RWPE2 (cell line): ENCODE measurements around the gene AK8.

Experiments used
- ATAC-seq: fragments of 200-7000 bp; cut with Tn5 transposase; 3 replicates; pipeline ENCODE4 v1.9.1; 2021; ENCODE audit warnings: low read depth
- DNase-seq: peaks from one replicate; pipeline ENCODE4 v3.0.0-alpha.2; 2020; ENCODE audit warnings: low spot score
- H3K27ac ChIP-seq: fragments of 450-650 bp; 2 replicates; pipeline ENCODE4 v1.5.1; 2017; ENCODE audit warnings: mild to moderate bottlenecking; ENCODE audit not compliant: poor library complexity, severe bottlenecking
- H3K27me3 ChIP-seq: fragments of 250-450 bp; sonication (Bioruptor Pico); 2 replicates; pipeline ENCODE4 v1.5.1; 2021; ENCODE audit warnings: mild to moderate bottlenecking, moderate library complexity; ENCODE audit not compliant: insufficient read depth, poor library complexity, severe bottlenecking
- H3K36me3 ChIP-seq: fragments of 250-450 bp; sonication (Bioruptor Pico); 2 replicates; pipeline ENCODE4 v1.5.1; 2020; ENCODE audit warnings: low read depth, mild to moderate bottlenecking, moderate library complexity
- H3K4me1 ChIP-seq: fragments of 250-450 bp; sonication (Bioruptor Pico); 2 replicates; pipeline ENCODE4 v1.5.1; 2021; ENCODE audit warnings: mild to moderate bottlenecking, moderate library complexity; ENCODE audit not compliant: insufficient read depth, poor library complexity, severe bottlenecking
- H3K4me3 ChIP-seq: fragments of 250-450 bp; sonication (Bioruptor Pico); 2 replicates; pipeline ENCODE4 v1.5.1; 2021; ENCODE audit warnings: mild to moderate bottlenecking, moderate library complexity; ENCODE audit not compliant: severe bottlenecking
- H3K9me3 ChIP-seq: fragments of 250-450 bp; sonication (Bioruptor Pico); 2 replicates; pipeline ENCODE4 v1.5.1; 2021; ENCODE audit warnings: mild to moderate bottlenecking, moderate library complexity; ENCODE audit not compliant: severe bottlenecking
- CTCF ChIP-seq: fragments of 450-650 bp; IDR thresholded peaks from one replicate; pipeline ENCODE4 v1.5.1; 2017; ENCODE audit warnings: mild to moderate bottlenecking, moderate library complexity; ENCODE audit not compliant: poor library complexity, severe bottlenecking

AK8 gene

DNA sequence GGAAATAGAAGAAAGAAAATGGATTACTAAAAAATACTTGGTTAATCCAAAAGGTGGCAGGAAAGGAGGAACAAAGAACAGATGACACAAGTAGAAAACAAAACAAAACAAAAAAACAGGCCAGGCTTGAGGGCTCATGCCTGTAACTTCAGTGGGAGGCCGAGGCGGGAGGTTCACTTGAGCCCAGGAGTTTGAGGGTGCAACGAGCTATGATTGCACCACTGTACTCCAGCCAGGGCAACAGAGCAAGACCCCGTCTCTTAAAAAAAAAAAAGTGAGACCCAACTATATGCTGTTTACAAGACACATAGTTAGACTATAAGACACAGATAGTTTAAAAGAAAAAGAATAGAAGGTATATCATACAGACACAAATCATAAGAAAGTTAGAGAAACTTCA is 59.5 kb downstream of the AK8 start:
- DNase-seq (no peak), ATAC-seq (no peak)
- Histone ChIP-seq H3K4me3 (no peak overlapping the region), H3K27me3 (peaks cover 5% of the 10 kb centered on the region), H3K4me1 (no peaks in the 10 kb centered on the region), H3K27ac (no peak overlapping the region), H3K36me3 (no peaks in the 10 kb centered on the region), H3K9me3 (no peaks in the 10 kb centered on the region)
- no peak for TF ChIP-seq CTCF

DNA sequence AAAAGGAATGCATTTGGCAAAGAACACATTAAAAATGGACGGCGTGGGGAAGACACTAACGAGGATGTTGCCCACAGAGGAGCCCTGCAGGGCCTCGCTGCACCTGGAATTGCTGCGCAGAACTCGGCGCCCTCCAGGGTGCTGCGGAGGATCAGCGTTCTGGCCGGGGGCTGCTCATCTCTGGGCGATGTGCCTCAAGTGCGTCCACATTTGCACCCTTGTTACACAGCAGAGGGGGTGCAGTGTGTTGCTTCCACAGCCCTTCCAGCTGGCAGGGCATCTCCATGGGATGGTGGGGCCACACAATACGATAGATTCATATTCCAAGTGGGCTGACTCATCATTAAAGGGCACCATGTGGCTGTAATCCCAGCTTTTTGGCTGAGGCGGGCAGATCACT is 63.1 kb downstream of the AK8 start:
- Histone ChIP-seq H3K36me3 (no peaks in the 10 kb centered on the region), H3K9me3 (no peaks in the 10 kb centered on the region), H3K4me3 (no peak overlapping the region), H3K27me3 (peaks cover 5% of the 10 kb centered on the region), H3K27ac (no peak overlapping the region), H3K4me1 (no peaks in the 10 kb centered on the region)
- no peak for TF ChIP-seq CTCF
- no peak for DNase-seq
- ATAC-seq, result no peak

DNA sequence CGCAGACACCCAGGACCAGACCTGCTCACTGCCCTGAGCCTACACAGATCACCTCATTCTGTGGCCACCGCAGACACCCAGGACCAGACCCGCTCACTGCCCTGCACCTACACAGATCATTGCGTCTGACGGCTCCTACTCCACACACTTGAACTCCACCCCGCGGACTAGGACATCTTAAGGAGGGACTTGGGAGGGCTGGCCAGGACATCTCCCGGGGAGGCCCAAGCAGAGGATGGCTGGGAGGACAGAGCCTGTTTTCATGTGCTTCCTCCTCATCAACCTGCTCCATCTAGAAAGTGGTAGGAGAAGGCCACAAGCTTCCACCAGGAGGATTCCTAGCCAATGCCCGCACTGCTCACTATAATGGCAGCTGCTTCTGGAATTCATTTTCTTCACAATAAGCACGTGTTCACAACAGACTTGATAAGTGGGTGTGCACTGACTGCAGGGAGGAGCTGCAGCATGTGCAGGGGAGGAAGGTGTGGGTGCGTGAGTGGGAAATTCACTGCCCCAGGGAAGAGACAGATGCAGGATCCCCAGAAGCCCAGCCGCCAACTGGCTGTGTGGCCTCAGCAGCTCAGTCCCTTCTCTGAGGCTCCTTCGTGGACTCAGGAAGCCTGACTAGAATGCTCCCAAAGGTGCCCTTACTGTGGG is 64.8 kb downstream of the AK8 start:
- no peak for TF ChIP-seq CTCF
- H3K27me3 ChIP-seq, result peaks cover 5% of the 10 kb centered on the region
- no peak for ATAC-seq
- no peak overlapping the region for H3K4me3 ChIP-seq
- no peaks in the 10 kb centered on the region for H3K4me1 ChIP-seq
- H3K9me3 ChIP-seq, result no peaks in the 10 kb centered on the region
- H3K27ac ChIP-seq, result no peak overlapping the region
- no peak for DNase-seq
- no peaks in the 10 kb centered on the region for H3K36me3 ChIP-seq

DNA sequence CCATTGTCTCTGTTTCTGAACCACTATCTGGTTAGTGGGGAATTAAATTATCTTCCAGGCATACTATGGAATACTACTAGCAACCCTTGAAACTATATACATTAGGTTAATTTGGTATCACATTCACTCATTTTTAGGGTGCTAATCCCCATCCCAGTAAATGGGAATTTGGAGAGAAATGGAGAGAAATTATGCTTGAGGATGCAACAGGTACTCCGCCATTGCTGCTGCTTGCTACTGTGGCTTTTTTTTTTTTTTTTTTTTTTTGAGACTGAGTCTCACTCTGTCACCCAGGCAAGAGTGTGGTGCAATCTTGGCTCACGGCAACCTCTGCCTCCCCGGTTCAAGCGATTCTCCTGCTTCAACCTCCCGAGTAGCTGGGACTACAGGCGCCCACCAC is 66.1 kb downstream of the AK8 start:
- DNase-seq (no peak), ATAC-seq (no peak)
- Histone ChIP-seq H3K4me1 (no peaks in the 10 kb centered on the region), H3K27ac (no peak overlapping the region), H3K27me3 (peaks cover under 1% of the 10 kb centered on the region), H3K4me3 (no peak overlapping the region), H3K9me3 (no peaks in the 10 kb centered on the region), H3K36me3 (no peaks in the 10 kb centered on the region)
- no peak for TF ChIP-seq CTCF

GRCh38 chr9:132810314-132810713 is 67.8 kb downstream of the AK8 start:
- Histone ChIP-seq H3K9me3 (no peaks in the 10 kb centered on the region), H3K4me3 (no peak overlapping the region), H3K4me1 (no peaks in the 10 kb centered on the region), H3K36me3 (no peaks in the 10 kb centered on the region), H3K27me3 (no peaks in the 10 kb centered on the region), H3K27ac (no peak overlapping the region)
- DNase-seq, result no peak
- TF ChIP-seq CTCF, result no peak
- ATAC-seq, result no peak
